Breast epithelium (tissue), 4 donors: Measurements from ENCODE around the gene TRIM56. TPM values are rescaled to one million over a fixed set of nuclear protein-coding genes. Genes with fewer than 3 reads are reported as not detected.
"Not testable (repeated sequence)": the region's sequence is repeated elsewhere in the genome, so short reads cannot be mapped to it uniquely, and the experiment has no call there.

Experiments used
- DNase-seq, 2 donors: peaks; one replicate each; pipeline ENCODE4 v3.0.0-alpha.2; 2019; ENCODE audit warnings: low spot score in 2 of 2
- H3K27ac ChIP-seq, 2 donors: fragments of 200-600 bp; sonication (generic) in 1 of 2; one replicate each; pipeline ENCODE4 v1.5.1; 2016 to 2019; ENCODE audit warnings: mild to moderate bottlenecking in 1 of 2
- H3K27me3 ChIP-seq, 2 donors: fragments of 200-600 bp; sonication (generic) in 1 of 2; one replicate each; pipeline versions ENCODE4 v1.5.1 to v1.6.0; 2017 to 2019; ENCODE audit warnings: control low read depth in 1 of 2, mild to moderate bottlenecking in 1 of 2
- H3K36me3 ChIP-seq: fragments of 200-600 bp; one replicate; pipeline ENCODE4 v1.5.1; 2019
- H3K4me1 ChIP-seq, 2 donors: fragments of 200-600 bp; sonication (generic); one replicate each; pipeline ENCODE4 v1.5.1; 2016 to 2019; ENCODE audit warnings: control low read depth in 1 of 2
- H3K4me3 ChIP-seq, 3 donors: fragments of 200-600 bp; sonication (generic); 1 replicate in 2 of 3; 2 replicates in 1 of 3; pipeline ENCODE4 v1.5.1; 2016 to 2019; ENCODE audit warnings: mild to moderate bottlenecking in 3 of 3, moderate library complexity in 2 of 3
- H3K9me3 ChIP-seq, 2 donors: fragments of 200-600 bp; sonication (generic) in 1 of 2; one replicate each; pipeline ENCODE4 v1.5.1; 2016 to 2019; ENCODE audit warnings: control low read depth in 1 of 2
- POLR2A ChIP-seq: fragments of 450-650 bp; IDR thresholded peaks from one replicate; pipeline ENCODE4 v1.6.1; 2016; ENCODE audit warnings: antibody characterized with exemption, mild to moderate bottlenecking, moderate library complexity
- POLR2AphosphoS5 ChIP-seq, 3 donors: sonication (generic); formaldehyde crosslinking; IDR thresholded peaks; one replicate each; pipeline ENCODE4 v1.6.1; 2017; ENCODE audit warnings: antibody characterized with exemption in 3 of 3
- intact Hi-C: fragments of 100-400 bp; cut with DNase I; formaldehyde crosslinking; loops from one replicate; pipeline ENCODE4 v1.15.1; 2023; ENCODE audit warnings: low total_unique reads
- total RNA-seq, 3 donors: library from RNA; depleted of rRNA; stranded (reverse); fragments of >200 nt; gene quantifications; one replicate each; pipeline ENCODE4 v1.1.0, GENCODE V29; 2016
- TF ChIP-seq, protein P1 (sequence below), 3 donors: fragments of 450-650 bp; IDR thresholded peaks; one replicate each; pipeline ENCODE4 v1.5.1; 2016 to 2017; ENCODE audit warnings: antibody characterized with exemption in 3 of 3, mild to moderate bottlenecking in 3 of 3, moderate library complexity in 3 of 3

Gene TRIM56
- total RNA-seq, 3 donors from 2014 or later: 14.1 to 21.6 (median 19.9) TPM

GRCh38 chr7:101126651-101127459 is 41.6 kb downstream of the TRIM56 start, which contains the start of gene SERPINE1:
SERPINE1 (plus strand) TSS chr7:101127104; CDS start chr7:101128394, 1,290 bp downstream.
- Histone ChIP-seq H3K27me3 (no peaks in the 10 kb centered on the region), H3K27ac (peak within 1 kb of the TSS; percentile 71 to 86), H3K9me3 (no peaks in the 10 kb centered on the region), H3K36me3 (no peaks in the 10 kb centered on the region), H3K4me1 (no peaks in the 10 kb centered on the region), H3K4me3 (peak within 1 kb of the TSS; percentile 30 to 55 (median 35))
- DNase-seq: peak; percentile 56 to 86
- TF ChIP-seq POLR2AphosphoS5 (IDR thresholded peaks at IDR 0.05) (peak; percentile 34 to 77 (median 68)), POLR2A (no peak)
- TF ChIP-seq, protein P1, sequence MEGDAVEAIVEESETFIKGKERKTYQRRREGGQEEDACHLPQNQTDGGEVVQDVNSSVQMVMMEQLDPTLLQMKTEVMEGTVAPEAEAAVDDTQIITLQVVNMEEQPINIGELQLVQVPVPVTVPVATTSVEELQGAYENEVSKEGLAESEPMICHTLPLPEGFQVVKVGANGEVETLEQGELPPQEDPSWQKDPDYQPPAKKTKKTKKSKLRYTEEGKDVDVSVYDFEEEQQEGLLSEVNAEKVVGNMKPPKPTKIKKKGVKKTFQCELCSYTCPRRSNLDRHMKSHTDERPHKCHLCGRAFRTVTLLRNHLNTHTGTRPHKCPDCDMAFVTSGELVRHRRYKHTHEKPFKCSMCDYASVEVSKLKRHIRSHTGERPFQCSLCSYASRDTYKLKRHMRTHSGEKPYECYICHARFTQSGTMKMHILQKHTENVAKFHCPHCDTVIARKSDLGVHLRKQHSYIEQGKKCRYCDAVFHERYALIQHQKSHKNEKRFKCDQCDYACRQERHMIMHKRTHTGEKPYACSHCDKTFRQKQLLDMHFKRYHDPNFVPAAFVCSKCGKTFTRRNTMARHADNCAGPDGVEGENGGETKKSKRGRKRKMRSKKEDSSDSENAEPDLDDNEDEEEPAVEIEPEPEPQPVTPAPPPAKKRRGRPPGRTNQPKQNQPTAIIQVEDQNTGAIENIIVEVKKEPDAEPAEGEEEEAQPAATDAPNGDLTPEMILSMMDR (IDR thresholded peaks at IDR 0.05): peak in 1 of 3 donors; percentile 31
- intact Hi-C loops: no loop called here

DNA sequence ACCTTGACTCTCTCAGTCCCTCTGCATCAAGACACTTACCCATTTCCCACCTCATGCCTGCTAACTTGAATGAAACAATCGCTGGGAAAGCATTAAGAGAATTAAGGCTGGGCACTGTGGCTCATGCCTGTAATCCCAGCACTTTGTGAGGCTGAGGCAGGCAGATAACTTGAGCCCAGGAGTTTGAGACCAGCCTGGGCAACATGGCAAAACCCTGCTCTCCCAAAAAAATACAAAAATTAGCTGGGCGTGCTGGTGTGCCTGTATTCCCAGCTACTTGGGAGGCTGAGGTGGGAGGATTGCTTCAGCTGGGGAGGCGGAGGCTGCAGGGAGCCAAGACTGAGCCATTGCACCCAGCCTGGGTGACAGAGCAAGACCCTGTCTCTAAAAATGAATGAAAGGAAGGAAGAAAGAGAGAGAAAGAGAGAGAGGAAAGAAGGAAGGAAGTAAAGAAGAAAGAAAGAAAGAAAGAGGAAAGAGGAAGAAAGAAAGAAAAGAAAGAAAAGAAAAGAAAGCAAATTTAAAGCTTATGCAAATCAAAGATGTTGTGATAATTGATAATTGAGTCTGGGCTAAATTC is 42.3 kb downstream of the TRIM56 start:
- intact Hi-C loops: no loop called here
- no peak for DNase-seq
- TF ChIP-seq POLR2A (no peak), POLR2AphosphoS5 (IDR thresholded peaks at IDR 0.05) (no peak)
- TF ChIP-seq, protein P1 (IDR thresholded peaks at IDR 0.05): no peak
- peak overlapping the region; percentile 30 to 55 (median 35) for H3K4me3 ChIP-seq
- no peaks in the 10 kb centered on the region for H3K27me3 ChIP-seq
- H3K9me3 ChIP-seq: no peaks in the 10 kb centered on the region
- no peaks in the 10 kb centered on the region for H3K4me1 ChIP-seq
- peak overlapping the region; percentile 71 to 86 for H3K27ac ChIP-seq
- no peaks in the 10 kb centered on the region for H3K36me3 ChIP-seq

DNA sequence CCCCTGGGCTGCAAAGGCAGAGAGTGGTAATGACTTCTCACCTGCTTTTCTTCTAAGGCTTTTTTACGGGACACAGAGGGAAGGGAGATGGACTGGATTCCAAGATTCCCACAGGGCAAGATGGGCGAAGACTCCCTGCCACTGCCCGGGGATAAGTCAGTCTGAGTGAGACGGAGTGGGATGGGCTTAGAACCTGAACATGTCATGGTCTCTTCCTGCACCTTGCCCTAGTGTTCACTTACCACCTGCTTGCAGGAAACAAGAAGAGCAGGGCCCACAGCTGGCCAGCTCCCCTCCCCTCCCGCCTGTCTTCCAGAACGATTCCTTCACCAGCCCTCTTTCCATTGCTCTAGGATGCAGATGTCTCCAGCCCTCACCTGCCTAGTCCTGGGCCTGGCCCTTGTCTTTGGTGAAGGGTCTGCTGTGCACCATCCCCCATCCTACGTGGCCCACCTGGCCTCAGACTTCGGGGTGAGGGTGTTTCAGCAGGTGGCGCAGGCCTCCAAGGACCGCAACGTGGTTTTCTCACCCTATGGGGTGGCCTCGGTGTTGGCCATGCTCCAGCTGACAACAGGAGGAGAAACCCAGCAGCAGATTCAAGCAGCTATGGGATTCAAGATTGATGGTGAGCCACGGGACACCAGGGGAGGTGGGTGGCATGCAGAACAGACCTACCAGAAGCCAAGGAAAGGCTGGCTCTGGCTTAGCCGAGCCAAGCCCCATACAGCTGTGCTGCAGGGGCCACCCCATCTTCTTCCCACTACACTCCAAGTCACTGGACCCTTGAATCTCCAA is 43.0 kb downstream of the TRIM56 start:
- Histone ChIP-seq H3K4me1 (no peaks in the 10 kb centered on the region), H3K27ac (no peak overlapping the region), H3K36me3 (no peaks in the 10 kb centered on the region), H3K9me3 (no peaks in the 10 kb centered on the region), H3K27me3 (no peaks in the 10 kb centered on the region), H3K4me3 (peak overlapping the region in 1 of 3 donors; percentile 35)
- intact Hi-C loops: no loop called here
- DNase-seq: no peak
- TF ChIP-seq POLR2AphosphoS5 (IDR thresholded peaks at IDR 0.05): no peak
- TF ChIP-seq POLR2A: no peak
- TF ChIP-seq, protein P1 (IDR thresholded peaks at IDR 0.05): no peak

DNA sequence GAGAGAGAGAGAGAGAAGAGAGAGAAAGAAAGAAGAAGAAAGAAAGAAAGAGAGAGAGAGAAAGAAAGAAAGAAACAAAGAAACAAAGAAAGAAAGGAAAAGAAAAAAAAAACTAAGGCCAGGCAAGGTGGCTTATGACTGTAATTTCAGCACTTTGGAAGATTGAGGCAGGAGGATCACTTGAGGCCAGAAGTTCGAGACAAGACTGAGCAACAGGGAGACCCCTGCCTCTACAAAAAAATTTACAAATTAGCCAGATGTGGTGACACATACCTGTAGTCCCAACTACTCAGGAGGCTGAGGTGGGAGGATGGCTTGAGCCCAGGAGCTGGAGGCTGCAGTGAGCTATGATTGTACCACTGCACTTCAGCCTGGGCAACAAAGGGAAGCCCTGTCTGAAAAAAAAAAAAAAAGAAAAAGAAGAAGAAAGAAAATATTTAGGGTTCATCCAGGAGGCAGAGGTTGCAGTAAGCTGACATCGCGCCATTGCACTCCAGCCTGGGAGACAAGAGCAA is 44.4 kb downstream of the TRIM56 start:
- H3K27ac ChIP-seq: no peak overlapping the region
- DNase-seq: no peak
- no peak overlapping the region for H3K4me3 ChIP-seq
- TF ChIP-seq POLR2AphosphoS5 (IDR thresholded peaks at IDR 0.05): no peak
- TF ChIP-seq POLR2A: no peak
- TF ChIP-seq, protein P1 (IDR thresholded peaks at IDR 0.05): no peak
- intact Hi-C loops: no loop called here
- no peaks in the 10 kb centered on the region for H3K9me3 ChIP-seq
- H3K27me3 ChIP-seq: no peaks in the 10 kb centered on the region
- H3K4me1 ChIP-seq: no peaks in the 10 kb centered on the region
- no peaks in the 10 kb centered on the region for H3K36me3 ChIP-seq

GRCh38 chr7:101132626-101133600 is 47.6 kb downstream of the TRIM56 start:
- H3K4me1 ChIP-seq, intact Hi-C loops, H3K9me3 ChIP-seq: not testable (repeated sequence)

More at GRCh38 chr7:101132626-101133600, 47.6 kb downstream of the TRIM56 start:
- not testable (repeated sequence) for H3K27me3 ChIP-seq, H3K36me3 ChIP-seq, DNase-seq, H3K27ac ChIP-seq, H3K4me3 ChIP-seq
